ENCODE measurements around the gene ZNF436. TPM values are rescaled to one million over a fixed set of nuclear protein-coding genes. Genes with fewer than 3 reads are reported as not detected.
A peak's percentile ranks its signal among the peaks of the same experiment; 100 is the strongest.

Gene ZNF436
- total and polyA plus RNA-seq, 9 of the 15 experiments (the other 6 are each of a cell fraction or from before 2014, with no cell fraction given), result 2.1 to 11.3 (median 6.8) TPM

- 0 out of 2 replicates have a peak, but pooled peaks have one; percentile 10 for TF ChIP-seq AFF4 (CRISPR knock-in tag; IDR thresholded peaks at IDR 0.05)
- TF ChIP-seq SP1 (CRISPR knock-in tag; IDR thresholded peaks at IDR 0.05), result no peak; the same call in 1 of the 2 replicates
- 0 out of 2 replicates have a peak, but pooled peaks have one; percentile 29 for TF ChIP-seq ERF (CRISPR knock-in tag; IDR thresholded peaks at IDR 0.05)
- peak; percentile 78 for TF ChIP-seq CHD1 (IDR thresholded peaks at IDR 0.05; ENCODE audit: low read length)
- peak; percentile 12 for TF ChIP-seq ARID1B (IDR thresholded peaks at IDR 0.05)
- TF ChIP-seq CBFA2T2 (conservative IDR thresholded peaks at IDR 0.05), result no peak
- TF ChIP-seq, protein P1, sequence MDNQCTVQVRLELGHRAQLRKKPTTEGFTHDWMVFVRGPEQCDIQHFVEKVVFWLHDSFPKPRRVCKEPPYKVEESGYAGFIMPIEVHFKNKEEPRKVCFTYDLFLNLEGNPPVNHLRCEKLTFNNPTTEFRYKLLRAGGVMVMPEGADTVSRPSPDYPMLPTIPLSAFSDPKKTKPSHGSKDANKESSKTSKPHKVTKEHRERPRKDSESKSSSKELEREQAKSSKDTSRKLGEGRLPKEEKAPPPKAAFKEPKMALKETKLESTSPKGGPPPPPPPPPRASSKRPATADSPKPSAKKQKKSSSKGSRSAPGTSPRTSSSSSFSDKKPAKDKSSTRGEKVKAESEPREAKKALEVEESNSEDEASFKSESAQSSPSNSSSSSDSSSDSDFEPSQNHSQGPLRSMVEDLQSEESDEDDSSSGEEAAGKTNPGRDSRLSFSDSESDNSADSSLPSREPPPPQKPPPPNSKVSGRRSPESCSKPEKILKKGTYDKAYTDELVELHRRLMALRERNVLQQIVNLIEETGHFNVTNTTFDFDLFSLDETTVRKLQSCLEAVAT (IDR thresholded peaks at IDR 0.05), result peak in 1 of 2 experiments; percentile 75; a peak in 2 of 4 replicates
- no peak for TF ChIP-seq KDM4B (IDR thresholded peaks at IDR 0.05; ENCODE audit: borderline replicate concordance in 2 of 2, low read depth in 1 of 2)
- TF ChIP-seq CBFB (CRISPR knock-in tag; IDR thresholded peaks at IDR 0.05), result peak; percentile 88; the same call in 1 of the 2 replicates
- TF ChIP-seq, protein P2, sequence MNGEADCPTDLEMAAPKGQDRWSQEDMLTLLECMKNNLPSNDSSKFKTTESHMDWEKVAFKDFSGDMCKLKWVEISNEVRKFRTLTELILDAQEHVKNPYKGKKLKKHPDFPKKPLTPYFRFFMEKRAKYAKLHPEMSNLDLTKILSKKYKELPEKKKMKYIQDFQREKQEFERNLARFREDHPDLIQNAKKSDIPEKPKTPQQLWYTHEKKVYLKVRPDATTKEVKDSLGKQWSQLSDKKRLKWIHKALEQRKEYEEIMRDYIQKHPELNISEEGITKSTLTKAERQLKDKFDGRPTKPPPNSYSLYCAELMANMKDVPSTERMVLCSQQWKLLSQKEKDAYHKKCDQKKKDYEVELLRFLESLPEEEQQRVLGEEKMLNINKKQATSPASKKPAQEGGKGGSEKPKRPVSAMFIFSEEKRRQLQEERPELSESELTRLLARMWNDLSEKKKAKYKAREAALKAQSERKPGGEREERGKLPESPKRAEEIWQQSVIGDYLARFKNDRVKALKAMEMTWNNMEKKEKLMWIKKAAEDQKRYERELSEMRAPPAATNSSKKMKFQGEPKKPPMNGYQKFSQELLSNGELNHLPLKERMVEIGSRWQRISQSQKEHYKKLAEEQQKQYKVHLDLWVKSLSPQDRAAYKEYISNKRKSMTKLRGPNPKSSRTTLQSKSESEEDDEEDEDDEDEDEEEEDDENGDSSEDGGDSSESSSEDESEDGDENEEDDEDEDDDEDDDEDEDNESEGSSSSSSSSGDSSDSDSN (IDR thresholded peaks at IDR 0.05; ENCODE audit: borderline replicate concordance in 1 of 2, low read depth in 2 of 2, low read length in 2 of 2), result 0 out of 4 replicates have a peak, but pooled peaks have one; percentile 6 to 21
- TF ChIP-seq TAF9B (IDR thresholded peaks at IDR 0.05; ENCODE audit: partially characterized antibody), result no peak
- no peak for TF ChIP-seq POLR3G (IDR thresholded peaks at IDR 0.05; ENCODE audit: extremely low read depth, insufficient read length, insufficient replicate concordance)
- TF ChIP-seq ZNF780A (CRISPR knock-in tag; IDR thresholded peaks at IDR 0.05), result 0 out of 2 replicates have a peak, but pooled peaks have one; percentile 46
- TF ChIP-seq, protein P3, sequence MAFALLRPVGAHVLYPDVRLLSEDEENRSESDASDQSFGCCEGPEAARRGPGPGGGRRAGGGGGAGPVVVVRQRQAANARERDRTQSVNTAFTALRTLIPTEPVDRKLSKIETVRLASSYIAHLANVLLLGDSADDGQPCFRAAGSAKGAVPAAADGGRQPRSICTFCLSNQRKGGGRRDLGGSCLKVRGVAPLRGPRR (CRISPR knock-in tag; IDR thresholded peaks at IDR 0.05), result no peak
Measured at GRCh38 chr1:23369335-23370013, at the start of gene ZNF436 (continued).
